Neural progenitor cell (in vitro differentiated cells): ENCODE measurements around the gene HINT1.

Source experiments
- EZH2 ChIP-seq: fragments of 200-600 bp; sonication (generic); IDR thresholded peaks from 2 replicates; pipeline ENCODE4 v1.6.1; 2017; ENCODE audit warnings: antibody characterized with exemption, mild to moderate bottlenecking, moderate library complexity
- EZH2phosphoT487 ChIP-seq: fragments of 200-600 bp; sonication (generic); IDR thresholded peaks from 2 replicates; pipeline ENCODE4 v1.6.1; 2017; ENCODE audit warnings: antibody characterized with exemption
- TF ChIP-seq, protein P1 (sequence below): fragments of 200-600 bp; sonication (generic); IDR thresholded peaks from 2 replicates; pipeline ENCODE4 v1.5.1; 2017; ENCODE audit warnings: antibody characterized with exemption, mild to moderate bottlenecking

DNA sequence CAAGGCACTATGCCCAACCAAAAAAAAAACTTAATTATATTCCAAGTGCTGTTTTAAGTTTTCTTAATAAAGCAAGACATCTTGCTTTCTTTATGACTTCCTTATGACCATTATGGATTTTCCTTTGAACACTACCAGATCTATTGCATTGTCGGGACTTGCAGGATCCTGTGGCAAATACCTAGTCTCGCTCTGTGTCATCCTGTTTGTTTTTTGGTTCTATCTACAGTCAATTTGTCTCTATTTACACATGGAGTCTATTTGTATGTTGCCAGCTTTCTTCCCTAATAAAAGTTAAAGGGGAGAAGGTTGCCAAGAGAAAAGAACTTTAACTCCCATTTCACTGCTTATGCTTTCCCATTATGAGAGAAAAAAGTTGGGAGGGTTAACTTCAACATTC lies 4.9 kb downstream of the HINT1 start:
- TF ChIP-seq, protein P1, sequence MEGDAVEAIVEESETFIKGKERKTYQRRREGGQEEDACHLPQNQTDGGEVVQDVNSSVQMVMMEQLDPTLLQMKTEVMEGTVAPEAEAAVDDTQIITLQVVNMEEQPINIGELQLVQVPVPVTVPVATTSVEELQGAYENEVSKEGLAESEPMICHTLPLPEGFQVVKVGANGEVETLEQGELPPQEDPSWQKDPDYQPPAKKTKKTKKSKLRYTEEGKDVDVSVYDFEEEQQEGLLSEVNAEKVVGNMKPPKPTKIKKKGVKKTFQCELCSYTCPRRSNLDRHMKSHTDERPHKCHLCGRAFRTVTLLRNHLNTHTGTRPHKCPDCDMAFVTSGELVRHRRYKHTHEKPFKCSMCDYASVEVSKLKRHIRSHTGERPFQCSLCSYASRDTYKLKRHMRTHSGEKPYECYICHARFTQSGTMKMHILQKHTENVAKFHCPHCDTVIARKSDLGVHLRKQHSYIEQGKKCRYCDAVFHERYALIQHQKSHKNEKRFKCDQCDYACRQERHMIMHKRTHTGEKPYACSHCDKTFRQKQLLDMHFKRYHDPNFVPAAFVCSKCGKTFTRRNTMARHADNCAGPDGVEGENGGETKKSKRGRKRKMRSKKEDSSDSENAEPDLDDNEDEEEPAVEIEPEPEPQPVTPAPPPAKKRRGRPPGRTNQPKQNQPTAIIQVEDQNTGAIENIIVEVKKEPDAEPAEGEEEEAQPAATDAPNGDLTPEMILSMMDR: no peak
- TF ChIP-seq EZH2phosphoT487 (no peak), EZH2 (no peak)
